ENCODE data around the gene GGT6. TPM values are rescaled to one million over a fixed set of nuclear protein-coding genes. Genes with fewer than 3 reads are reported as not detected.

Gene GGT6
- total RNA-seq, 2 donors from 2014 or later, result not detected

DNA sequence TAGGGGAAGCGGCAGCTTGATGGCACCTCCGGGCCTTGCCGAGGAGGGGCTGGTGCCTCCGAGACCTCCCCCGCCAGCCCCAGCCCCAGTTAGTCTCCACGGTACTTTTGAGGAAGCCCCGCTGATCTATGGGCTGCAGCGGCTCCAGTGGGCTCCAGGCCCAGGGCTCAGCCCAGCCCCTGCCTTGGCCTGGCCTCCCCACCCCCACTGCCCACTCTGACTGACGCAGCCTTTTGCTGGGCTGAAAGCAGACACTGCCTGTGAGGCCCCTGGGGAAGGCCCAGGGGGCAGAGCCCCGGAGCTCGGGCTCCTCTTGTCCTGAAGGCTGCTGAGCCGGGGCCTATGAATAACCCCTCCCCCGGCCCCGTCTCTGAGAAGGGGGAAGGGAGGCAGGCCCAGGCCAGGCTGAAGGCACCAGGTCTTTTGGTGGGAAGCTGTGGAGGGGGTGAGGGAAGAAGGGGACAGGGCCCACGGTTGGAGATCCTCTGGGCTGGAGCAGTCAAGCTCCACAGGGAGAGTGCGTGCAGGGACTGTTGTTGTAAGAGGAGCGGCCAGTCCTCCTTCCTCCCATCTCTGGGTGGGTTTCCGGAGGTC is 16.4 kb upstream of the GGT6 start:
- Mint-ChIP-seq H3K27me3 (peaks cover 0 to 12% of the 10 kb centered on the region in 2 donors), H3K9me3 (no peaks in the 10 kb centered on the region), H3K36me3 (no peaks in the 10 kb centered on the region), H3K4me3 (no peak overlapping the region), H3K27ac (no peak overlapping the region), H3K4me1 (ENCODE audit: low read depth in 2 of 2) (peaks cover 11% of the 10 kb centered on the region in 2 donors)
- no peak for ATAC-seq
- no peak for DNase-seq (ENCODE audit: low spot score)

- ATAC-seq, result no peak
- H3K27ac Mint-ChIP-seq, result no peak overlapping the region
- no peaks in the 10 kb centered on the region for H3K36me3 Mint-ChIP-seq
- no peak for DNase-seq (ENCODE audit: low spot score)
- H3K4me3 Mint-ChIP-seq, result no peak overlapping the region
- peaks cover 0 to 9% of the 10 kb centered on the region in 2 donors for H3K27me3 Mint-ChIP-seq
- peaks cover 11% of the 10 kb centered on the region in 2 donors for H3K4me1 Mint-ChIP-seq (ENCODE audit: low read depth in 2 of 2)
- no peaks in the 10 kb centered on the region for H3K9me3 Mint-ChIP-seq
These were observed 15.8 kb upstream of the GGT6 start for GRCh38 chr17:4576161-4576558.

- Mint-ChIP-seq H3K4me3 (no peak overlapping the region), H3K27ac (no peak overlapping the region), H3K9me3 (no peaks in the 10 kb centered on the region), H3K27me3 (peaks cover 6% of the 10 kb centered on the region in 2 donors), H3K4me1 (ENCODE audit: low read depth in 2 of 2) (peaks cover 11% of the 10 kb centered on the region in 2 donors), H3K36me3 (no peaks in the 10 kb centered on the region)
- no peak for ATAC-seq
- no peak for DNase-seq (ENCODE audit: low spot score)
These were observed 14.2 kb upstream of the GGT6 start for GRCh38 chr17:4574448-4575045.

DNA sequence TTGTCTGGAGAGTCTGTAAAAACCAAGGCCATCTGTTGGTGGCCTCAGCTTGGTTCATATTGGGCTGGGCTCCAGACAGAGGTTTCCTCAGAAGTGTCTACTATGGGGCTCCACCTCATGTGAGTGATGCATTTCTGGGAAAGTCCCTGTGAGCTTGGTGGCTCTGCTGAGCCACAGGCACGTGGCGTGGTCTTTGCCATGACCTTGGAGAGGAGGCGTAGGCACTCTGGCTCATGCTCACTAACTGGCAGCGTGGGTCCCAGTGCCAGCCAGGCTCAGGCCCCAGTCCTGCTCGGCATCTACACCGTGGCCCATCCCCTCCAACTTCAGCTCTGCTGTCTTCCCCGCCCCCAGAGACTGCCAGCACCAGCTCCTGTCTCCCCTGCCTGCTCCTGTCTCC is 13.3 kb upstream of the GGT6 start:
- Mint-ChIP-seq H3K27me3 (peaks cover 6% of the 10 kb centered on the region in 2 donors), H3K4me3 (no peak overlapping the region), H3K9me3 (no peaks in the 10 kb centered on the region), H3K36me3 (no peaks in the 10 kb centered on the region), H3K27ac (no peak overlapping the region), H3K4me1 (ENCODE audit: low read depth in 2 of 2) (peaks cover 11% of the 10 kb centered on the region in 2 donors)
- ATAC-seq (peak; percentile 76 to 78), DNase-seq (ENCODE audit: low spot score) (no peak)

- H3K9me3 Mint-ChIP-seq, result no peaks in the 10 kb centered on the region
- no peak overlapping the region for H3K4me3 Mint-ChIP-seq
- no peak overlapping the region for H3K27ac Mint-ChIP-seq
- peaks cover 6% of the 10 kb centered on the region in 2 donors for H3K27me3 Mint-ChIP-seq
- ATAC-seq, result no peak
- H3K4me1 Mint-ChIP-seq (ENCODE audit: low read depth in 2 of 2), result peaks cover 11% of the 10 kb centered on the region in 2 donors
- DNase-seq (ENCODE audit: low spot score), result no peak
- no peaks in the 10 kb centered on the region for H3K36me3 Mint-ChIP-seq
These were observed 12.7 kb upstream of the GGT6 start for GRCh38 chr17:4573115-4573514.

DNA sequence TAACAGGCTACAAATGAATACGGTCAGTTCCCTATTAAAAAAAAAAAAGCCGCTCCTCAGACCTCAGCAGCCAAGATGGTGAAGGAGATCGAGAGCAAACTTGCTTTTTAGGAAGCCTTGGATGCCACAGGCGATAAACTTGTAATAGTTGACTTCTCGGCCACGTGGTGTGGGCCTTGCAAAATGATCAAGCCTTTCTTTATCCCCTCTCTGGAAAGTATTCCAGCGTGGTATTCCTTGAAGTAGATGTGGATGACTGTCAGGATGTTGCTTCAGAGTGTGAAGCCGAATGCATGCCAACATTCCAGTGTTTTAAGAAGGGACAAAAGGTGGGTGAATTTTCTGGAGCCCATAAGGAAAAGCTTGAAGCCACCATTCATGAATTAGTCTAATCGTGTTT is 11.8 kb upstream of the GGT6 start:
- Mint-ChIP-seq H3K4me1 (ENCODE audit: low read depth in 2 of 2) (peaks cover 11% of the 10 kb centered on the region in 2 donors), H3K27me3 (peaks cover 6% of the 10 kb centered on the region in 2 donors), H3K9me3 (no peaks in the 10 kb centered on the region), H3K27ac (no peak overlapping the region), H3K4me3 (no peak overlapping the region), H3K36me3 (no peaks in the 10 kb centered on the region)
- DNase-seq (ENCODE audit: low spot score), result no peak
- no peak for ATAC-seq

- Mint-ChIP-seq H3K9me3 (no peaks in the 10 kb centered on the region), H3K27ac (no peak overlapping the region), H3K27me3 (peaks cover 6% of the 10 kb centered on the region in 2 donors), H3K4me1 (ENCODE audit: low read depth in 2 of 2) (peaks cover 15 to 16% of the 10 kb centered on the region in 2 donors), H3K4me3 (no peak overlapping the region), H3K36me3 (no peaks in the 10 kb centered on the region)
- ATAC-seq (no peak), DNase-seq (ENCODE audit: low spot score) (no peak)
These were observed 9.2 kb upstream of the GGT6 start for GRCh38 chr17:4569591-4569990.

- DNase-seq (ENCODE audit: low spot score) (no peak), ATAC-seq (peak in 1 of 2 donors; percentile 38)
- Mint-ChIP-seq H3K4me3 (no peak overlapping the region), H3K27ac (no peak overlapping the region), H3K9me3 (no peaks in the 10 kb centered on the region), H3K27me3 (peaks cover 0 to 6% of the 10 kb centered on the region in 2 donors), H3K36me3 (no peaks in the 10 kb centered on the region), H3K4me1 (ENCODE audit: low read depth in 2 of 2) (peaks cover 9 to 25% of the 10 kb centered on the region in 2 donors)
These were observed 6.4 kb upstream of the GGT6 start for GRCh38 chr17:4566785-4567184.

- H3K27ac Mint-ChIP-seq, result no peak overlapping the region
These were observed 5.1 kb upstream of the GGT6 start for GRCh38 chr17:4565209-4566141.

DNA sequence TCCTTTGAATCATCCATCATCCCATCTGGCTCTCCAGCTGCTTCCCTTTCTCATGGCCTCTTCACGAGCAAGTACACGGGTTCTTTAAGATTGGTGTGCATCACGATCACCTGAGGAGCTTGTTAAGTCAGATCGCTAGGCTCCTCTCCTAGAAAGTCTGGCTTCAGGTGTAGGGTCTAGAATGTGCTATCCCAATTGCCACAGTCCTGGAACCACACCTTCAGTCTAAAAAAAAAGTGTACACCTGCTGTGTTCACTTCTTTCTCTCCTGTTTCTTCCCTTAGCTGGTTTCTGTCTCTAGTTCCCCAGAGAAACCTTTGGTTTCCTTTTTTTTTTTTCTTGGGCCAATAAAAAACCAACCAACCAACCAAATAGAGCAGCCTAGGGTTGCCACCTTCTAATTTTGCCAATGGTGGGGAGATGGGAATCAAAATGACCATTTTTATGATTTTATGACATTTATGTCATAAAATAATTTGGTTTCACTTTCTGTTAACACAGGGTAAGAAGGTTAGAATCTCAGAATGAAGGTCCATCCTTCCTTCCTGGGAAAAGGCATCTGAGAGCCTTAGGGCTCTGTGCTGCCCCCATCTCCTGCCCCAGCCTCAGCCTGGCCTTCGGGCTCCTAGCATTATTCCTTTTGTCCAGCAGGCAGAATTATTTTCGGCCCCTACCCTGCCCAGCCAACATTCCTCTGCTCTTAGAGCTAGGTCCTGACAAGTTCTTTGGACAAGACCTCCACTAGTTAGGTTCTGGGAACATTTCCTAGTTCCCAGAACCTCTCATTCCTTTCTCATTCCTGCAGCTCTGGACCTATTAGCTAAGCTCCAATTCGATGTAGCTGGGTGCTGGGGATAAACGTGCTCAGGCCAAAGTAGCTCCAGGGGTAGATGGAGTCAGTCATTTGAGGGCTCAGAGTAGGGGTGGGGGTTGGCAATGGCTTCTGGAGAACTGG is 1.9 kb upstream of the GGT6 start:
- H3K27me3 Mint-ChIP-seq, result no peaks in the 10 kb centered on the region
- ATAC-seq (no peak), DNase-seq (ENCODE audit: low spot score) (no peak)
- H3K36me3 Mint-ChIP-seq, result no peaks in the 10 kb centered on the region
- H3K4me3 Mint-ChIP-seq, result no peak overlapping the region
- peak overlapping the region in 1 of 2 donors; percentile 3 for H3K27ac Mint-ChIP-seq
- H3K9me3 Mint-ChIP-seq, result no peaks in the 10 kb centered on the region
- H3K4me1 Mint-ChIP-seq (ENCODE audit: low read depth in 2 of 2), result peaks cover 9 to 25% of the 10 kb centered on the region in 2 donors

More at GRCh38 chr17:4565209-4566141, 5.1 kb upstream of the GGT6 start:
- H3K4me1 Mint-ChIP-seq (ENCODE audit: low read depth in 2 of 2), result peaks cover 9 to 25% of the 10 kb centered on the region in 2 donors
- ATAC-seq (peak; percentile 80 to 82), DNase-seq (ENCODE audit: low spot score) (peak; percentile 72)
- no peak overlapping the region for H3K4me3 Mint-ChIP-seq
- peaks cover 0 to 6% of the 10 kb centered on the region in 2 donors for H3K27me3 Mint-ChIP-seq
- no peaks in the 10 kb centered on the region for H3K36me3 Mint-ChIP-seq
- H3K9me3 Mint-ChIP-seq, result no peaks in the 10 kb centered on the region

DNA sequence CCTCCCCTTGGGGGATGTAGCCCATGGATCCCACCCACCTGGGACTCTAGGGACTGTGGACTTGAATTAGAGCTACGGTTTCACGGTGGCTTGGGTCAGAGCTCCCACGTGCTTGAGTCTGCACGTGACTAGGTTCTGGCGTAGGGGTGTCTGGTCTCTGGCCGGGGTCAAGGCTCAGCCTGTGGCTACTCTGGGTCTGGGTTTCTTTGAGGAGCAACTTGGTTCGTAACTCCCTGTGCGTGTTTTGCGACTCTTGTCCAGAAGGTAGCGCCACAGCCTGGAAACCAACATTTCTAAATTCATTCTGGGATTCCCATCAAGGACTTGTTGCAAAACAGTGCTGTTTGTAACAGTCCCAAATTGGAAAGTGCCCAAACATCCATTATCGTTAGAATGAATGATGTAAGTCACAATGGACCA is 470 bp upstream of the GGT6 start:
- Mint-ChIP-seq H3K4me3 (no peak overlapping the region), H3K36me3 (no peaks in the 10 kb centered on the region), H3K9me3 (no peaks in the 10 kb centered on the region), H3K27ac (no peak overlapping the region), H3K4me1 (ENCODE audit: low read depth in 2 of 2) (peaks cover 13 to 30% of the 10 kb centered on the region in 2 donors), H3K27me3 (no peaks in the 10 kb centered on the region)
- ATAC-seq, result no peak
- no peak for DNase-seq (ENCODE audit: low spot score)

GRCh38 chr17:4559966-4560365 is 411 bp downstream of the GGT6 start:
- H3K27me3 Mint-ChIP-seq, result no peaks in the 10 kb centered on the region
- no peak for ATAC-seq
- no peak for DNase-seq (ENCODE audit: low spot score)
- H3K4me1 Mint-ChIP-seq (ENCODE audit: low read depth in 2 of 2), result peaks cover 17 to 32% of the 10 kb centered on the region in 2 donors
- H3K9me3 Mint-ChIP-seq, result no peaks in the 10 kb centered on the region
- H3K27ac Mint-ChIP-seq, result no peak overlapping the region
- H3K4me3 Mint-ChIP-seq, result no peak overlapping the region
- no peaks in the 10 kb centered on the region for H3K36me3 Mint-ChIP-seq

- ATAC-seq (no peak), DNase-seq (ENCODE audit: low spot score) (no peak)
- H3K27me3 Mint-ChIP-seq, result no peaks in the 10 kb centered on the region
- no peak overlapping the region for H3K4me3 Mint-ChIP-seq
- H3K27ac Mint-ChIP-seq, result no peak overlapping the region
- H3K4me1 Mint-ChIP-seq (ENCODE audit: low read depth in 2 of 2), result peaks cover 22 to 32% of the 10 kb centered on the region in 2 donors
- H3K36me3 Mint-ChIP-seq, result no peaks in the 10 kb centered on the region
- no peaks in the 10 kb centered on the region for H3K9me3 Mint-ChIP-seq
These were observed 1.1 kb downstream of the GGT6 start for GRCh38 chr17:4559139-4559791.

Measured in natural killer cell treated with Interleukin-12 subunit alpha and Interleukin-12 subunit beta and Interleukin-15 and Interleukin-18, amount 100 ng/mL, for 72 hours (primary cell).